ENCODE measurements around the gene RIIAD1. TPM values are rescaled to one million over a fixed set of nuclear protein-coding genes. Genes with fewer than 3 reads are reported as not detected.

RIIAD1 gene
- total RNA-seq, 4 donors from 2014 or later = 1.4 TPM; not detected in 3

DNA sequence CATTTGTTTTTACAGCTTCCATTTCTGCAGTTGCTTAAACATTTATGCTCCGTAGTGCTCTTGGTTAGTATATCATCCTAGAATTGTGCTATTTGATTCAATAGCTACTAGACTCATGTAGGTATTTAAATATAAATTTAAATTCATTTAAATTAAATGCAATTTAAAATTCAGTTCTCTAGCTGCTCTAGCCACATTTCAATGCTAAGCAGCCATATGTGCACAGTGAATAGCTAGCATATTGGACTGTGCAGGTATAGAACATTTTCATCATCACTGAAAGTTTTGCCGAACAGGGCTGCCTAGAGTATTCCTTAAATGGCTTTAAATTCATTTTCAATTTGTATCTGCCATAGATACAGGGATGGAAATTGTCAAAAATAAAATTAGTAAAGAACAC, 37.2 kb upstream of the RIIAD1 start:
- Histone ChIP-seq H3K4me3 (no peak overlapping the region), H3K9me3 (no peaks in the 10 kb centered on the region), H3K27me3 (no peaks in the 10 kb centered on the region), H3K4me1 (peaks cover 0 to 39% (median 4%) of the 10 kb centered on the region in 3 donors), H3K27ac (no peak overlapping the region), H3K36me3 (peaks cover 0 to 49% of the 10 kb centered on the region in 2 donors)
- no peak for ATAC-seq
- WGBS, 2 donors (ENCODE audit: low coverage in 1 of 2) = 74 to 87% methylated on average over 2 of the region's 2 CpGs
- TF ChIP-seq, protein P1, sequence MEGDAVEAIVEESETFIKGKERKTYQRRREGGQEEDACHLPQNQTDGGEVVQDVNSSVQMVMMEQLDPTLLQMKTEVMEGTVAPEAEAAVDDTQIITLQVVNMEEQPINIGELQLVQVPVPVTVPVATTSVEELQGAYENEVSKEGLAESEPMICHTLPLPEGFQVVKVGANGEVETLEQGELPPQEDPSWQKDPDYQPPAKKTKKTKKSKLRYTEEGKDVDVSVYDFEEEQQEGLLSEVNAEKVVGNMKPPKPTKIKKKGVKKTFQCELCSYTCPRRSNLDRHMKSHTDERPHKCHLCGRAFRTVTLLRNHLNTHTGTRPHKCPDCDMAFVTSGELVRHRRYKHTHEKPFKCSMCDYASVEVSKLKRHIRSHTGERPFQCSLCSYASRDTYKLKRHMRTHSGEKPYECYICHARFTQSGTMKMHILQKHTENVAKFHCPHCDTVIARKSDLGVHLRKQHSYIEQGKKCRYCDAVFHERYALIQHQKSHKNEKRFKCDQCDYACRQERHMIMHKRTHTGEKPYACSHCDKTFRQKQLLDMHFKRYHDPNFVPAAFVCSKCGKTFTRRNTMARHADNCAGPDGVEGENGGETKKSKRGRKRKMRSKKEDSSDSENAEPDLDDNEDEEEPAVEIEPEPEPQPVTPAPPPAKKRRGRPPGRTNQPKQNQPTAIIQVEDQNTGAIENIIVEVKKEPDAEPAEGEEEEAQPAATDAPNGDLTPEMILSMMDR (IDR thresholded peaks at IDR 0.05) = no peak
- TF ChIP-seq EP300 (IDR thresholded peaks at IDR 0.05) (no peak), POLR2AphosphoS5 (IDR thresholded peaks at IDR 0.05) (no peak), POLR2A (IDR thresholded peaks at IDR 0.05) (no peak)

DNA sequence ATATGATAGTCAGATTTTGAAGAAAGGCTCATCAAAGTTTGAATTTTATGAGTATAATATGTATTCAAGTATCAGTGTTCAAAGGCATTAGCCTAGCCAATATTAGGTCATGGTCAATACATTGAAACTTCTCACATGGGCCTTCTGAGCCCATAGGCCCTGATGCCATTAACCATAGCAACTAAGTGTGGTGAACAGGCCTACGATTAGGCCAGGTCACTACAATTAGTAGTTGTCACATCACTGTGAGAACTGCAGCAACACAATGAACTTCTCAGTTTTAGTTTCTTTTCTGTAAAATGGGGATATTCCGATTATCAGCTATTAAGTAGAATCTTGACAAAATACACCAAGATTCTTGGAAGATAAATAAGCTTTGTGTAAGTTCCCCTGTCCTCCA, 34.8 kb upstream of the RIIAD1 start:
- Histone ChIP-seq H3K36me3 (peaks cover 0 to 52% of the 10 kb centered on the region in 2 donors), H3K9me3 (no peaks in the 10 kb centered on the region), H3K27ac (peak overlapping the region in 1 of 4 donors; percentile 43), H3K4me3 (no peak overlapping the region), H3K4me1 (peaks cover 0 to 18% (median 0%) of the 10 kb centered on the region in 3 donors), H3K27me3 (no peaks in the 10 kb centered on the region)
- 94% methylated on average over 2 of the region's 2 CpGs for WGBS, 2 donors (ENCODE audit: low coverage in 1 of 2)
- no peak for TF ChIP-seq POLR2A (IDR thresholded peaks at IDR 0.05)
- no peak for TF ChIP-seq EP300 (IDR thresholded peaks at IDR 0.05)
- TF ChIP-seq, protein P1 (IDR thresholded peaks at IDR 0.05) = no peak
- no peak for TF ChIP-seq POLR2AphosphoS5 (IDR thresholded peaks at IDR 0.05)
- no peak for ATAC-seq

DNA sequence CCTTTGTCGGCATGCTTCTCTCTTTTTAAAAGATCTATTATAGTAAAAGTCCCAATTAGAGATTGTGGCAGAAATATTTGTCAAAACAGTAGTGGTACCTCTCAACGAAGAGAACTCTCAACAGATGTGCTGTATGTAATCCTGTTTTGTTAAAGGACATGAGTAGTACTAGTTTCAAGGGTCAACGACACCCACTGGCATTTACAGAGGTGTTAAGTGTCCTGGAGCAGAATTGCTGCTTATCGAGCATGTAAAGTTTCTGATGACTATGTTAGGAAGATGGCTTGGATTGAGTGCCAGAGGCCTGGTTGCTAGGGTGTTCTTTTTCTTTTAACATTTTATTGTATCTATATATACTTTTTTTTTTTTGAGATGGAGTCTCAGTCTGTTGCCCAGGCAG, 31.8 kb upstream of the RIIAD1 start:
- H3K9me3 ChIP-seq = no peaks in the 10 kb centered on the region
- WGBS, 2 donors (ENCODE audit: low coverage in 1 of 2) = 64 to 72% methylated on average over 4 of the region's 4 CpGs
- peaks cover 0 to 60% of the 10 kb centered on the region in 2 donors for H3K36me3 ChIP-seq
- H3K27ac ChIP-seq = no peak overlapping the region
- TF ChIP-seq POLR2AphosphoS5 (IDR thresholded peaks at IDR 0.05) = no peak
- TF ChIP-seq, protein P1 (IDR thresholded peaks at IDR 0.05) = no peak
- TF ChIP-seq EP300 (IDR thresholded peaks at IDR 0.05) = no peak
- no peak for TF ChIP-seq POLR2A (IDR thresholded peaks at IDR 0.05)
- H3K27me3 ChIP-seq = no peaks in the 10 kb centered on the region
- peaks cover 0 to 12% (median 0%) of the 10 kb centered on the region in 3 donors for H3K4me1 ChIP-seq
- no peak overlapping the region for H3K4me3 ChIP-seq
- no peak for ATAC-seq

DNA sequence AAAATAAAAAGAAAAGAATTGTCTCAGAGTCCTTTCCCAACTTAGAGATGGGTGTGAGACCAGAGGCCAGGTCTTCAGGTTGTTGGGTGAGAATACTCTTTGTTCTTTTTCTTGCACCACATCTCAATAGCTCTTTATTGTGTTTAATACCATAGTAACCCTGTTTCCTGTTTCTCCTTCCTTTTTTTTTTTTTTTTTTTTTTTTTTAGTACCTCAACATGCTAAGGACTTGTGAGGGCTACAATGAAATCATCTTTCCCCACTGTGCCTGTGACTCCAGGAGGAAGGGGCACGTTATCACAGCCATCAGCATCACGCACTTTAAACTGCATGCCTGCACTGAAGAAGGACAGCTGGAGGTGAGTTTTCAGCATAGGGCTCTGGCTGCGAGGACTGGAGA, 29.1 kb upstream of the RIIAD1 start:
- TF ChIP-seq POLR2AphosphoS5 (IDR thresholded peaks at IDR 0.05) (no peak), EP300 (IDR thresholded peaks at IDR 0.05) (no peak), POLR2A (IDR thresholded peaks at IDR 0.05) (no peak)
- TF ChIP-seq, protein P1 (IDR thresholded peaks at IDR 0.05) = no peak
- WGBS, 2 donors (ENCODE audit: low coverage in 1 of 2) = 55 to 80% methylated on average over 2 to 3 of the region's 3 CpGs
- no peak for ATAC-seq
- peaks cover 0 to 4% (median 0%) of the 10 kb centered on the region in 3 donors for H3K4me1 ChIP-seq
- no peak overlapping the region for H3K4me3 ChIP-seq
- H3K27me3 ChIP-seq = no peaks in the 10 kb centered on the region
- H3K9me3 ChIP-seq = no peaks in the 10 kb centered on the region
- H3K36me3 ChIP-seq = peaks cover 0 to 60% of the 10 kb centered on the region in 2 donors
- no peak overlapping the region for H3K27ac ChIP-seq

DNA sequence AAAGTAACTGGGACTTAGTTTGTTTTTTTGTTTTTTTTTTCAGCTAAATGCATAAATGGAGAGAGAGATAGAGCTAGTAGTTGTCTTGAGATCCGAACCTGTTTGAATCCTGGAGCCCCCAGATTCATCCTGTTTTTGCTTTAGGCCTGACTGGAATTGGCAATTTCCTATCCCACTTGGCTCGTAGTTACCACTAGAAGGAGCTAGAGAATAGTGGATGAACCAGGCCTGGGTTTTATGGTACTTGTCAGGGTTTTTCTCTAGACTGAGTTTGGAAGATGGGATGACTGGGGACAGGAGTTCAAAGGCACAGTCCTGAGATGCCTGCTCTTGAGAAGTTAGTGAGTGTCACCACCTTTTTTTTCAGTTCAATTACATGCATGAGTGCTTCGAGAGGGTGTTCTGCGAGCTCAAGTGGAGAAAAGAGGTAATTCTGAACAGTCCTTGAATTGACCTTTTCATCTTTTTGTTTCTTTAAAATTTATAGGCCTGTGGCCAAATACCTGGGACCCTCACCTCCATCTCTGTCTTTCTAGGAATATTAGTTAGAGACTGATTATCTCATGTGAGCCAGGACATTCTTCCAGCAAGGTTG, 28.2 kb upstream of the RIIAD1 start:
- no peak for ATAC-seq
- 58 to 79% methylated on average over 3 to 4 of the region's 4 CpGs for WGBS, 2 donors (ENCODE audit: low coverage in 1 of 2)

More for the DNA sequence above, 28.2 kb upstream of the RIIAD1 start:
- H3K27me3 ChIP-seq = no peaks in the 10 kb centered on the region
- no peaks in the 10 kb centered on the region for H3K9me3 ChIP-seq
- no peak overlapping the region for H3K4me3 ChIP-seq
- no peaks in the 10 kb centered on the region for H3K4me1 ChIP-seq
- peaks cover 0 to 64% of the 10 kb centered on the region in 2 donors for H3K36me3 ChIP-seq
- TF ChIP-seq, protein P1 (IDR thresholded peaks at IDR 0.05) = peak in 3 of 4 experiments; percentile 41 to 55 (median 45)
- no peak for TF ChIP-seq EP300 (IDR thresholded peaks at IDR 0.05)
- no peak overlapping the region for H3K27ac ChIP-seq

Measured in gastroesophageal sphincter (tissue), 4 donors.